ENCODE results near the gene NTRK3. TPM values are rescaled to one million over a fixed set of nuclear protein-coding genes. Genes with fewer than 3 reads are reported as not detected.

Gene NTRK3
- total RNA-seq, 1 donor from 2014 or later: 3.7 TPM

DNA sequence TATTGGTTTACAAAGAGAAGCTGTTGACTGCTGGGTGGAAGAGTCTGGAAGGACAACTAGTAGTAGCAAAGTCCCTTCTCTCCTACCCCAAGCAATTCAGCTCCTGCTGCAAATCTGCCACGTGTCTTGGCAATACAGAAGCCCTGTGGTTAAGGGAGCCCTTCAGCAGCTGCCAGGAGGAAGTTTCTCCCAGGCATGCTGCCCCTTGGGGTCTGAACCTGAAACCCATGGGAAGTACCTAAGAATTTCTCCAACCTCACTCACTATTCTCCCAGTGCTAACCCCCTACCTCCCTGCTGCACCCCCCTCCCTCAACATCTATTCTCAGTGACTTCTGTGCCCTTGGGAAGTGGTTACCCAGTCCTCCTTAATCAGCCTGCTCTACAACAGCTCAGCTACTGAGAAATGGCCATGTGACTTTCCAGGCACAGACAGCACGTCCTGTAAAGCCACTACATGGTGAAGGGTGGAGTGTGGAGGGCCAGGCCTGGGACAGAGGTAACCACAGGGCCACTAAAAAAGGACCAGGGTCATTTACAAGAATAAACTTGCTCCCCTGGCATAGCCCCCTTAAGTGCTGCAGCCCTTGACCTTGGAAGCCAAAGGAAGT lies 316.6 kb downstream of the NTRK3 start:
- DNase-seq (ENCODE audit: low spot score): no peak
- intact Hi-C loops (cut with DNase I): no loop called here

DNA sequence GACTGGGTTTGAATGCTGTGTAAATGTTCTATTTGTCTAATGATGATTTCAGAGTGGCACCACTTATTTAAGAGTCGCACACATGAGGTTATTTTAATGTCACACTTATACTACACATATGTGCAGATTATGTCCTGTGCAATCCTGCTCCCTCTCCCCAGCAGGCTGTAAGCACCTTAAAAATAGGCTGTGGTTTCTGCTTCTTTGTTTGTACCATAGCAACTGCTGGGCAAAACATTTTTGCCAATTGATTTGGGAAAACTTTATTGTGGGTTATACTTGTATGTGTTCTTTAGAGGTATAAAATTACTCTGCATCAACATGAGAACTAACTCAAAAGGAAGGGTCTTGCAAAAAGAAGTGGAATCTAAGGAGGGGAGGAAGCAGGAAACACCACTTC lies 318.5 kb downstream of the NTRK3 start:
- intact Hi-C loops (cut with DNase I): no loop called here
- no peak for DNase-seq (ENCODE audit: low spot score)

DNA sequence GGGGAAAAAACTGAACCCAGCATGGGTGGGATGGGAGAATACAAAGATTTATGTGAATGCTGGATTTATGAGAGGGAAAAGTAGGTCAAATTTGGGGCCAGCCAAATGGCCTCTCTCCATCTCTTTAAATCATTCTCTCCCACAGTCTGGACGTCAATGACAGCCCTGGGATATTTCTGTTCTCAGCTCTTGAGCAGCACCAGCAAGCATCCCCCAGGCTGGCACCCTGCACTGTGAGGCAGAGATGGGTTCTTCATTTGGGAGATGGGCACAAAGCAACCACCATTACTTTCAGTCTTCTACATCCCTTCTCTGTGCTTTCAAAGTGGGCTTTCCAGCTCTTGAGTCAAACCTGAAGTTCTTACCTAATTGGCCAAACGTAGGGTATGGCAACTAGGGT lies 321.0 kb downstream of the NTRK3 start:
- intact Hi-C loops (cut with DNase I): no loop called here
- no peak for DNase-seq (ENCODE audit: low spot score)

DNA sequence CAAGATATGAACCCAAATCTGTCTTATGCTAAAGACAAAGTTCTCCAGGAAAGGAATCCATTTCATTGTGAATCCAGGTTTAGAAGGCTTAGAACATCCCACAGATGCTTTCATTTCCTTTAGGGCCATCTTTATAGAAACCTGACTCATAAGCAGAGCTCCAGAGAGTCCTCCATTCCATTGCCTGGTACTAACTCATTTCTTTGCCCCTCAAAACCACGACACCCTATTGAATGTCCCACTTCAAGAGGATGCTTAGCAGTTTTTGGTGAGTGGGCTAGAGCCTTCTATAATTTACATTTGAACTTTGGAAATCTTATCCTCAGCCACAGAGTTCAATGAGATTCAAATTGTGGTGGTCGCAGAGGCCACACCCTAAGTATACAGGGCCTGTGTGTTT lies 325.0 kb downstream of the NTRK3 start:
- intact Hi-C loops (cut with DNase I): no loop called here

DNA sequence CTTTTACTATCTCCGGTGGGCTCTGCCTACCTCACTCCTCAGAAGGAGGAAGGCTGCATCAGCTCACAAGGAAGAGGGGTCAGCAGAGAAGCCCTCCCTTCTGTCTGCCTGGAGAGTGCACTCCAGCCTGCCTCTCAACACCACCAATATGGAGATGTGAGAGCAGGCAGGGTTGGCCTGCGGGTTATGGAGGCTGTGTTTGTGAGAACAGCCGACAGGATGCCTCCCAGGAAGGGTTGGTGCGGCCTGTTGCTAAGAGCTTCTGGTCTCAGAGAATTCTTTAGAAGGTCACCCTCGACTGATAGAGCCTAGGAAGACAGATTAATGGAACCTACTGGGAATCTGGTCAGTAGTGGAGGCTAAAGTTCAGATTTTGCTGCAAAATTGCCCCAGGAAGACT lies 326.1 kb downstream of the NTRK3 start:
- intact Hi-C loops (cut with DNase I): no loop called here

More for the DNA sequence above, 325.0 kb downstream of the NTRK3 start:
- no peak for DNase-seq (ENCODE audit: low spot score)

DNA sequence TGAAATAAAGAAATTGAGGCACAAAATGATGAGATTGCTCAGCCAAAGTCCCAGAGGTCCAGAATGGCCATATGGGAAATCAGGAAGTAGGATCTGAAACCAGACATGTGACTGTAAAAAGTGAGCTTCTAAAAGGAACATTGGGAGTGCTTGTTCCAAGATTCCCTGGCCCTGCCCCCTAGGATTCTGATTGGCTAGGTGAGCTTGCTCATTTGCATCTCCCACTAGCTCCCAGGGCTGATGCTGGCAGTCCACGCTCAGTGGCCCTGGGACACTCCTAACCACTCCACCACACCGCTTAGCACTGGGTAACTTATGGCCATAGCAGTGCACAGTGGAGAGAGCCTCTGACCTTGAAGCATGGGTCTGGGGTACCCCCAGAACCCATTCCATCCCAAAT lies 326.7 kb downstream of the NTRK3 start:
- DNase-seq (ENCODE audit: low spot score): no peak
- intact Hi-C loops (cut with DNase I): no loop called here

More for the DNA sequence above, 326.1 kb downstream of the NTRK3 start:
- DNase-seq (ENCODE audit: low spot score): no peak

DNA sequence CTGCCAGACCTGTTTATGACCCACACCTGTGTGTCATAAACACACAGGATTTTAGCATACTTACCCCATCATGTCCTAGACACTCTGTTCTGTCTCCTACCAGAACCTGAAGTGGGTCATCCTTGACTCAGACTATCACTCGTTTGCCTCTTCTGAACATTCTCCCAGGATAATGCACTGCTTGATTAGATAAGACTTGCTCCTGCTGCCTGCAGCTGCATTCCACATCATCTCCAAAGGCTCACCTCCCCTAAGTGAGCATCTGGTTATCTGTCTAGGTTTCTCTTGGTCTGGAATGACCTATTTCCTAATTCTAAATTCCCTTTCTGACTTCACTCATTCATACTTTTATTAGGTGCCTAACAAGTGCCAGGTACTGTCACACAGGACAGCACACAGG lies 332.1 kb downstream of the NTRK3 start:
- DNase-seq (ENCODE audit: low spot score): no peak
- intact Hi-C loops (cut with DNase I): no loop called here

DNA sequence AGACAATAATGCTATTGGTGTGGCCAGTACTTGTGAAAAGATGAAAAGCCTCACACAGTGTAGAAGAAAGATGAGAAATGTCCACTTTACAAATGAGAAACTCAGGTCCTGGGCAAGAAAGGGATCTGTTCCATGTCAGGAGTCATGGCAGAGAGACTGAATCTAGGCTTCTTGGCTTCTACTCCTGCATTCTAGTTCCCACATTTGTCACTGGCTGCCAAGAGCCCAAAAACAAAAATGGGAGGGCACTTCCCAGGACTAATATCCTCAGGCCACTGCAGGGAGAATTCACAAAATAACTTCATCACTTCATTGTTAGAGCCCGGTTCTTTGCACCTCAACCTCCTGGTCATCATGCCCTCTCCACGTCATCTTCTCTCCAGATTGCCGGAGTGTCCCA lies 337.5 kb downstream of the NTRK3 start:
- DNase-seq (ENCODE audit: low spot score): no peak
- intact Hi-C loops (cut with DNase I): no loop called here

DNA sequence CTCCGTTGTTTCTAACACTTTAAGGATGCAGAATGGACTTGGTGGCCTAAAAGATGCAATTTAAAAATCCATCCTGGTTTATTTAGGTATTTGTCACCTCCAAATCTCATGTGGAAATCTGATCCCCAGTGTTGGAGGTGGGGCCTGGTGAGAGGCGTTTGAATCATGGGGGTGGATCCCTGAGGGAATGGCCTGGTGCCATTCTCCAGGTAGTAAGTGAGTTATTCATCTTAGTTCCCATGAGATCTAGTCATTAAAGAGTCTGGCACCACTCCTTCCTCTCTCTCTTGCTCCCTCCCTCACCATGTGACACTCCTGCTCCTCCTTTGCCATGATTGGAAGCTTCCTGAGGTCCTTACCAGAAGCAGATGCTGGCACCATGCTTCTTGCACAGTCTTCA lies 339.1 kb downstream of the NTRK3 start:
- DNase-seq (ENCODE audit: low spot score): no peak
- intact Hi-C loops (cut with DNase I): no loop called here

DNA sequence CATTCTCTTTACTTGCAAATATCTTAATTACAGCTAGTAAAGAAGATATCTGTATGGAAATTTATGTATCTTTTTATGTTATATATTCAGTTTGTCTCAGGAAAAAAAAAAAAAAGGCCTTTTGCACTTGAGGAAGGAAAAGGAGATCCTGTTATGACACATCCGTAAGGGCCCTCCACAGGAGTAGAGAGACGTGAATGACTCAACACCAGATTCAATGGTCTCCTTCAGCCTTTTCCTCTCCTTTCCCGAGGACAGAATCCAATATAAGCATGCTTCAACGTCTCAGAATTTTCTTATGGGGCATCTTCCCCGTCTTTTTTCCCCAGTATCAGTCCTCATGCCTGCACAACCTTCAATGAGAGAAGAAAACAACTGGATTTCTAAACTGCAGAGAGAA lies 340.3 kb downstream of the NTRK3 start:
- no peak for DNase-seq (ENCODE audit: low spot score)
- intact Hi-C loops (cut with DNase I): no loop called here

DNA sequence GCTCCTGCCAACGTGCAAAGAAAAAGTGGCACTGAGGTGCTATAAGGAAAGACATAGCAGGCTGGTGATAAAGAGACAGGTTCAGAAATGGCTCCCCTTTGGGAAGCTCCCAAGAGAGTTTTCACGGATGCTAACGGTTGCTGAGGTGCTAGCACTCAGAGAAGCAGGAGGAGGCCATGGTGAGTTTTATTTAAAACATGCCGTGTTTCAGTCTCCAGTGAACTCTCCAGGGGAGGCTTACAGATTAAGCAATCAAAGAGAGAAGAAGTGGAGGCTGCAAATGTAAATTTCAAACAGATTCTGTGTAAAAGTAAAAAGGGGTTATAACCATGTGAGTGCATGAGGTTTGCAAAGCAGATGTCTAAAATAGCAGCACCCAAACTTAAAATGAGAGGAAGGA lies 346.2 kb downstream of the NTRK3 start:
- no peak for DNase-seq (ENCODE audit: low spot score)
- intact Hi-C loops (cut with DNase I): no loop called here

DNA sequence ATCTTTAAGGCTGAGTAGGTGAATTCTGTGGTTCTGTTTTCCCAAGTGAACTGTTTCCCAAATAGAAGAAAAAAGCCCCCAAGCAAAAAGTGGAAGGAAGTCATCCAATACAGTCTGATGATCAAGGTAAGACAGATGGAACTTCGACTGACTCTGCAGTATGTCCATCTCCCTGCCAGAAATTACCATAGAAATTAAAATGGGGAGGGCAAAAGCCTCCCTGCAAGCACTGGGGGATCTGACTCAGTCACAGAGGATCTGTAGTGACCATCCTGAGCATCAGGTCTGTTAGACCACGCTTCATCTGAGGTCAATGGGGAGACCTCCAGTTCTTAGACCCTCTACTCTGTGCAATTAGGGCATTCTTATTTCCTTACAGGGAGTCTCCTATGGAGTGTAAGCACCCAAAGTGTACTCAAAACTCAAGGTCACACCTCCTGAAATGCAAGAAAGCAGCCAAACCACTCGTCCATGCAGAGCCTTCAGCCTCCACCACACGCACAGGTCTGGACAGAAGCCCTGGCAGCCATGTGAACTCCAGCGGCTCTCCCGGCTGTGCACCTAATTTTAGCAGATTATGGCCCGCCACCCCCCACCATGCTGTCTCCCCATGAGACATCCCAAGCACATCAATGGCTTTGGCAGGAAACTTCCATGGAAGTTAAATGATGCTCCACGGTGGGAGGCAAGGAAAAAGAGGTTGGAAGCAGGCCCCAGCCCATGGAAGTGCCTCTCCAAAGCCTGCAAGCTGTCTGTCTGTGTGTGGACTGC lies 348.7 kb downstream of the NTRK3 start:
- intact Hi-C loops (cut with DNase I): no loop called here
- DNase-seq (ENCODE audit: low spot score): no peak

DNA sequence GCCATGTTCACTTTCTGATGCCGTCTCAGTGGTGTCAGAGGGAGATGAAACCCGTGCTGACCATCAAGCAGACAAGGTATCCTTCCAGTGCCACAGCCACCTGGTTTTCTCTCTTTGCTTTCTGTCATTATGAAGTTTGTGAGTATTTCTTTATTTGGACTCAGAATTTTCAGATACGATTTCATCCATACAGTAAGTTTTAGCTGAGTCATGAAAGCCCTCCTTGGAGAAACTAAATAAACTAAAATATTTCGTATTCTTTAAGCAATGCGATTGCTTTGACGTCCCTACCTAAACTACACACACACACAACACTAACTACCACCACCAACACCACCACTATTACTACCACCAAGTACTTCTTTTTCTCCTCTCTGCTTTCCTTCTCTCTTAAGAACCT lies 350.1 kb downstream of the NTRK3 start:
- intact Hi-C loops (cut with DNase I): no loop called here
- no peak for DNase-seq (ENCODE audit: low spot score)

DNA sequence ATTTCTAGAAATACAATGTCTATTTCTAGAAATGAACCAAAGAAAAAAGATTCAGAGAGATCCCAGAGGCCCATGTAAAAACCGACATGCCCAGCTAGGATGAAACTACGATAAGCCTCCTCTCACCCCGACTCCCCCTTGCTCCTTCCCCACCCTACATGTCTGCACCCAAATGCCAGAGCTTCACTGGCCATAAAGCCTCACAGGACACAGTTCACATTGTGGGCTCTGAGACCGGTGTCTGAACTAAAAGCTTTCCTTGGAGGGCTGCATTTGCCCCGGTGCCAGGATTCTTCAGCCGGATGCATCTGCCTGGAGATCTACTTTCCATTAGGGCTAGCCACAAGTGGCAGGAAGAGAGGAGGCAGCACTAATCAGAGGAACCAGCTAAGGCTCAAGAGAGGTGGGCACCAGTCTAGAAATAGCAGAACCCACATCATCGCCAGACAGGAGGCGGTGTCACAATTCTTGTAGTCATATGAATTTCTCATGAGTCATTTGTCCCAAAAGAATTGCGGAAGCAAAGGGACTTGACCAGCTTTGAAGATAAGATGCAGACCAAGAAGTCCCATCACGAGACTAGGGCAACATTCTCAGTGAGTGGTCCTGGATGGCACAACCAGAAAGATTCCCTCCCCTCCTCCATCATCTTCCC lies 353.6 kb downstream of the NTRK3 start:
- no peak for DNase-seq (ENCODE audit: low spot score)
- intact Hi-C loops (cut with DNase I): no loop called here

DNA sequence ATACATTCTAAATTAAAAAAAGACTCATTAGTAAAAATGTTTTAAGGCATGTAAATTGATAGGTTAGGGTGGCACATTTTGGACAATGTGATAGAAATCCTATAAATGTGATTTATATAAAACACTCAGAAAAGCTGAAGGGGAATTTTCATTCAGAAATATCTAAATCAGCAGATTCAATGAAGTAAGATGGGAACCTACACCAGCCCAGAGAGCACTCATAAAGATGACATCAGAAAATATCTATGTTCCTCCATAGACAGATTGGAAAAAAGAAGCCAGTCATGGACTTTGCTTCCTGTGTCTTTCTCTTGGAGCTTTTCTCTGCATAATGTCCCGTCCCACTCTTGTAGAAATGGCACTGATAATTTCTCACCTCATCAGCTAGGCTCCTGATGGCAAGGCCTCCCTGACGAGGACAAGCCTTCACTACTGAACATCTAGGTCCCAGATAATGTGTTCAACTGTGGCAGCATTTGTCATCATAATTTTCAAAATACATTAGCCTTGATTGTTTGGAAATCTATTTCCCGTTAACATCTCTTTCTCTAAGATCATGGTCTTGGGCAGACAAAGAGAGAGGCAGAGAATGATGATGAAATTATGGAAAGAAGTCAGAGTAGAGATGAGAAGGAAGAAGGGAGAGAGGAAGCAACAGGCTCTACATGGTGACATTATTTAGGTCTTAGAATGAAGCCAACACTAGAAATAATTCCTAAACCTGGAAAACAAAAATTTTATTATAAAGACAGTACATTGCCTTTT lies 354.4 kb downstream of the NTRK3 start:
- DNase-seq (ENCODE audit: low spot score): no peak
- intact Hi-C loops (cut with DNase I): no loop called here

DNA sequence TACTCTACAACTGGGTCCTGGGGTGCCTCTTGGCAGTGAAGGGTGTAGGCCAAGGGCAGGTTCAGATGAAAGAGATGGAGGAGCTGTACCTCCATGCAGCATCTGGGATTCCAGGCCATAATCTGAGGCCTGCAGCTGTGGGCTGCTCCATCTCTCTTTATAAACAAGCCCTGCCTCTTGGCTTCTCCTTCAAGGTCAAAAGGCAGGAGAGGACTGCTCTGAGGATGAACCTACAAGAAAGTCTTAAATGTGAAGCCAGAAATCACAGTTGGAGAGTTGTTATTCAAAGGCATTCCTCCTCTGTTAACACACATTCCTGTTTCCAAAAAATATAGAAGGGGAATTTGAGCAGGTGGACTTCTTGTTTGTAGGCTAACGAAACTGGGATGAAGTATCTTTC lies 355.5 kb downstream of the NTRK3 start:
- no peak for DNase-seq (ENCODE audit: low spot score)
- intact Hi-C loops (cut with DNase I): no loop called here

DNA sequence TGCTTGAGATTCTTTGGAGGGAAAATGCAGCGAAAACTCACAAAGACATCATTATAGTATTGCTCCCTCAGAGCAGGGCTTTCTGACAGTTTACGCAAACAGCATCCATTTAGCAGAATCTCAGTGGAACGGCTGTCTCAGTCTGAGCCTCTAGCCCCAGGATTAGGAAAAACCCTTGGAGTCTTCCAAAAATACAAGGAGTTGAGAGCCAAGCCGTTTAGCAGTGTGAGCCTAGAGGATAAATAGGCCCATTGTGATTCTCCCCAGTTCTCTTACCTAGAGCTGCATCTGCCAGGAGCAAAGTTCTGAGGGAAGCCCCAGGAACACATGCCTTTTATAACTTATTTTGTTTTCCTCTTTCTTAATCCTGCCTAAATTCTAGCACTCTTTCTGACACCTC lies 359.6 kb downstream of the NTRK3 start:
- no peak for DNase-seq (ENCODE audit: low spot score)
- intact Hi-C loops (cut with DNase I): no loop called here

DNA sequence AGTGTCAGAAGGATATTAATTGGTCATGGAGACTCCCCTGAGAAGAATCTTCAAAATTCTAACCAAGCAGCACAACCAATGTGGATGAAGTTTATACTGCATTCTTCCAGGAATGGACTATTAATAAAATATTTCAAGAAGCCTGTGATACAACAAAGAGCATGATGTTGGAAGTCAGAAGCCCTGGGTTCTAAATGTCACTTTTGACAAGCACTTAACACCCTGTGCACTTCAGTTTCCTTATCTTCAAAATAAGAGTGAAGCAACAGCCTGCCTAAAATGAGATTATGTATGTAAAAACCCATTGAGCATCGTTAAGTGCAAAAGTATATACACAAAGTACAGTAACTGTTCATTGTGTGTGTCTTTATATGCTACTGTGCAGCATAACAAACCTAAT lies 369.4 kb downstream of the NTRK3 start:
- DNase-seq (ENCODE audit: low spot score): no peak
- intact Hi-C loops (cut with DNase I): no loop called here

DNA sequence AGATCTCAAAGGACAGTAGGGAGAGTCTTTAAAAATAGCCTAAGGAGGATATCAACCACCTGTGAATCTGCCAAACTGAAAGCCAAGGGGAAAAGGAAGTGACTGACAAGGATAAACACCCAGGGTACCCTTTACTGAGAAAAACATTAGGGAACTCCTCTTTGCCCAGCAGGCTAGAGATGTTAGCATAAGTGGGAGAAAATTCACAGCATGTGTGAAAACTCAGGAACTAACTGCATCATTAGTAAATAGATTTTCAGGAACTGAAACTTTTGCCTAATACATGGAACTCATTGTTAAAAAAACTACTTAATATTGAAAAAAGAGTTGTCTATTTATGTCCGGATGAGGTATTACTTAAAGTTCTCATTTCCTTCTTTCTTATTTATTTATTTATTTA lies 375.5 kb downstream of the NTRK3 start:
- intact Hi-C loops (cut with DNase I): no loop called here

DNA sequence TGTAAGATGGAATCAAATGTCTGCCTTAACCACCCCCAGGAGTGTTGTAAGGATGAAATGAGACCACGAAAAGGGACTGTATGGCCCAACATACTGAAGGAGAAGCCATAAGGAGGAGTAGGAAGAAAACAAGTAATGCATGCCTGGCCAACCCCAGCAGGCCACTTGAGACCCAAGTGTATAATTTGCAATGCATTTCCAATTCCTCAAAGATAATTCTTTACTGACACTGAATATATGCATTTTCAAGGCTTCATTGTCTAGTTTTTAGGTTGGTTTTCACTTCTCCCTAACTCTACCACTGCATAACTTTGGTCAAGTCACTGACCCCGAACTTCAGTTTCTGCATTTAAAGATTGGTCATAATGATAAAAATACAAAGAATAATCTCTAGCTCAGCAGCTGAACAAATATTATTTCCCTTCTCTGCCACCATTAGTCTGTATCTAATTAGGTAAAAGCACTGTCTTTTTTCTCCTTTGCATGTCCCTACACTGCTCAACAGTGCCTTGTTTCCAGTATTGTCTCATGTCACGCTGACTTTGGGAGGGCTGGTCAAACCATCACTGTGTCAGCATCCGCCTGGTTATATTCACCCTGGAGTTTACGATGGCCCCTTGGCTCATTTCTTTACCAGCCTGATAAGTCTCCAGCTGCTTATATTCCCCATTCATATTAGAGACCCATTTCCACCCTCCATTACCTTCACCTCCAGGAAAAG lies 378.6 kb downstream of the NTRK3 start:
- intact Hi-C loops (cut with DNase I): no loop called here
- DNase-seq (ENCODE audit: low spot score): no peak

More for the DNA sequence above, 375.5 kb downstream of the NTRK3 start:
- DNase-seq (ENCODE audit: low spot score): no peak
